Psoas muscle (tissue), 7 donors: ENCODE results near the gene OR2H1. TPM values are rescaled to one million over a fixed set of nuclear protein-coding genes. Genes with fewer than 3 reads are reported as not detected.

Experiments used
- polyA plus RNA-seq, 3 donors: library from polyadenylated mRNA; stranded (reverse); fragments of 200-250 nt; gene quantifications; one replicate each; pipeline ENCODE4 v1.2.3, GENCODE V29; 2013
- total RNA-seq, 4 donors: library from RNA; stranded (reverse); fragmentation: NEBNext Ultra II Directional in 2 of 4; extraction: Animal tissue kit (Norgen Biotek cat#: 25700) in 2 of 4; gene quantifications; one replicate each; pipeline versions ENCODE4 v1.2.1 to v1.2.4, GENCODE V29; 2021 to 2023
- donor health status: healthy with polysubstance abuse.
- donor health status: DM: no; HTN: no; CAD: no; lungs with moderate emphysema.
- donor health status: Bipolar disorder and iron deficiency.
- donor health status: healthy.
- donor health status: DM: no; HTN: no; CAD: no.
- donor health status: DM: no; HTN: no; CAD: no.
- donor health status: DM: yes; HTN: yes; CAD: no.

The OR2H1 gene
- total and polyA plus RNA-seq, 7 donors: 0.10 TPM; not detected in 6

Other genes starting within 250 kb of the OR2H1 start
- gene OR14J1, start 155.5 kb upstream of the OR2H1 start, total RNA-seq: not detected
- gene OR14J1, start 155.5 kb upstream of the OR2H1 start, polyA plus RNA-seq: not detected
- not detected for gene OR5V1, start 88.3 kb upstream of the OR2H1 start, total RNA-seq
- not detected for gene OR5V1, start 88.3 kb upstream of the OR2H1 start, polyA plus RNA-seq
- gene OR12D3, start 81.9 kb upstream of the OR2H1 start, total RNA-seq: not detected
- not detected for gene OR12D3, start 81.9 kb upstream of the OR2H1 start, polyA plus RNA-seq
- not detected for gene OR12D2, start 61.5 kb upstream of the OR2H1 start, total RNA-seq
- not detected for gene OR12D2, start 61.5 kb upstream of the OR2H1 start, polyA plus RNA-seq
- not detected for gene OR12D1, start 42.2 kb upstream of the OR2H1 start, total RNA-seq
- not detected for gene OR12D1, start 42.2 kb upstream of the OR2H1 start, polyA plus RNA-seq
- not detected for gene OR10C1, start 17.8 kb upstream of the OR2H1 start, total RNA-seq
- gene OR10C1, start 17.8 kb upstream of the OR2H1 start, polyA plus RNA-seq: not detected
- gene OR11A1, start 84 bp upstream of the OR2H1 start, total RNA-seq: not detected
- not detected for gene OR11A1, start 84 bp upstream of the OR2H1 start, polyA plus RNA-seq
- not detected for gene MAS1L, start 30.8 kb downstream of the OR2H1 start, total RNA-seq
- not detected for gene MAS1L, start 30.8 kb downstream of the OR2H1 start, polyA plus RNA-seq
- under 1 TPM in 2 of 4 donors, not detected in 2; 0.25 to 0.26 TPM for gene UBD, start 102.6 kb downstream of the OR2H1 start, total RNA-seq
- under 1 TPM in 2 of 3 donors, not detected in 1; 0.23 to 0.30 TPM for gene UBD, start 102.6 kb downstream of the OR2H1 start, polyA plus RNA-seq
- gene OR2H2, start 128.0 kb downstream of the OR2H1 start, total RNA-seq: not detected
- not detected for gene OR2H2, start 128.0 kb downstream of the OR2H1 start, polyA plus RNA-seq
- gene GABBR1, start 176.0 kb downstream of the OR2H1 start, total RNA-seq: 10 to 100 TPM in 1 of 4 donors, 1 to 10 TPM in 3; 4.1 to 10.2 (median 5.3) TPM
- 1 to 10 TPM; 2.5 to 4.6 (median 3.8) TPM for gene GABBR1, start 176.0 kb downstream of the OR2H1 start, polyA plus RNA-seq
- gene MOG, start 199.9 kb downstream of the OR2H1 start, total RNA-seq: not detected
- under 1 TPM in 1 of 3 donors, not detected in 2; 0.08 TPM for gene MOG, start 199.9 kb downstream of the OR2H1 start, polyA plus RNA-seq
- gene ZFP57, start 224.0 kb downstream of the OR2H1 start, total RNA-seq: not detected
- under 1 TPM in 1 of 3 donors, not detected in 2; 0.08 TPM for gene ZFP57, start 224.0 kb downstream of the OR2H1 start, polyA plus RNA-seq